ENCODE data around the gene SUMO4.

SUMO4 gene

DNA sequence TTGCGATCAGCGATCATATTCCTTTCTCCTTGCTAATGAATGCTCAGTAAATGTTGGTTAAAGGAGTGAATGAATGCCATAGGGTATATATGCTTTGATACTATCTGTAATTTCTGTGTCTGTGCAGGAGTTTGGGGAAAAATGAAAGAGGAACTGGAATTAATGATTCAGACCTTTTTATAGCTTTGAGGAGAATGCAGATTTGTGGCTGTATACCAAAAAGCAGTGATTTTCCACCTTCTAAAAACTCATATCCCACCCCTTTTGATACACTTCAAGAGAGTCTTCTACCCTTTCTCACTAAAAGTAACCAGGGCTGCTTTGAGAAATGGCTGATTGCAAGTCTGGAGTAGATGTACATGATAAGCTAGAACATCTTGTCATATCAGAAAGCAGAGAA, 26.6 kb upstream of the SUMO4 start:
- DNase-seq (ENCODE audit: low read depth): no peak
- TF ChIP-seq, protein P1, sequence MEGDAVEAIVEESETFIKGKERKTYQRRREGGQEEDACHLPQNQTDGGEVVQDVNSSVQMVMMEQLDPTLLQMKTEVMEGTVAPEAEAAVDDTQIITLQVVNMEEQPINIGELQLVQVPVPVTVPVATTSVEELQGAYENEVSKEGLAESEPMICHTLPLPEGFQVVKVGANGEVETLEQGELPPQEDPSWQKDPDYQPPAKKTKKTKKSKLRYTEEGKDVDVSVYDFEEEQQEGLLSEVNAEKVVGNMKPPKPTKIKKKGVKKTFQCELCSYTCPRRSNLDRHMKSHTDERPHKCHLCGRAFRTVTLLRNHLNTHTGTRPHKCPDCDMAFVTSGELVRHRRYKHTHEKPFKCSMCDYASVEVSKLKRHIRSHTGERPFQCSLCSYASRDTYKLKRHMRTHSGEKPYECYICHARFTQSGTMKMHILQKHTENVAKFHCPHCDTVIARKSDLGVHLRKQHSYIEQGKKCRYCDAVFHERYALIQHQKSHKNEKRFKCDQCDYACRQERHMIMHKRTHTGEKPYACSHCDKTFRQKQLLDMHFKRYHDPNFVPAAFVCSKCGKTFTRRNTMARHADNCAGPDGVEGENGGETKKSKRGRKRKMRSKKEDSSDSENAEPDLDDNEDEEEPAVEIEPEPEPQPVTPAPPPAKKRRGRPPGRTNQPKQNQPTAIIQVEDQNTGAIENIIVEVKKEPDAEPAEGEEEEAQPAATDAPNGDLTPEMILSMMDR (conservative IDR thresholded peaks at IDR 0.05; ENCODE audit: low read depth, low read length): no peak
- no peak overlapping the region for H3K4me3 ChIP-seq (ENCODE audit: low read length)

DNA sequence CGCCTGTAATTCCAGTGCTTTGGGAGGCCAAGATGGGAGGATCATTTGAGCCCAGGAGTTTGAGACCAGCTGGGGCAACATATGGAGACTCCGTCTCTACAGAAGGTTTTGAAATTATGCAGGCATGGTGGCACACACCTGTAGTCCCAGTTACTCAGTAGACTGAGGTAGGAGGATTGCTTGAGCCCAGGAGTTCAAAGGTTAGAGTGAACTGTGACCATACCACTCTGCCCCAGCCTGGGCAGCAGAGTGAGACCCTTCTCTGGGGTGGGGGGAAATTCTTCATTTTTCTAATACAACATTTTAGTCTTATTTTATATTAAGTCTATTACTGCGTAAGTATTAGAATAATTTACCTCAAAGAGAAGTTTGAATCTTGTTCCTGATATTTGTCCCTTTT, 20.1 kb upstream of the SUMO4 start:
- no peak for DNase-seq (ENCODE audit: low read depth)
- TF ChIP-seq, protein P1 (conservative IDR thresholded peaks at IDR 0.05; ENCODE audit: low read depth, low read length): no peak
- H3K4me3 ChIP-seq (ENCODE audit: low read length): no peak overlapping the region

DNA sequence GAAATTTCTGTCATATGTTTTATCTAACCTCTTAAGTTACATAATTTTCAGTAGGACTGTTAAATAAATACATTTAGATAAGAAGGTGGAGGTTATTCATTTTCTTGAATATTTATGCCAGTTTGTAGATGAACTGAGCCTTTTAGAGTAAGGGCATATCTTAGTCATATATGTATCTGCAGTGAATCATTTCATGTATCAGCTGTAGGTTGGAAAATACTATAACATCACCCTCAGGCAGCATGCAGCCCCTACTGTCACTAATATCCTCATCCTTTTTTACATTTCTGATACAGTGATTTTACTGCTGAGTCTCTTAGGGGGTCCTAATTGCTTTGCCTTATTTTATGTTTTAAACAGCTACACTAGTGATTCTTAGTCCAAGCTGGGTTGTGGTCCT, 19.5 kb upstream of the SUMO4 start:
- no peak overlapping the region for H3K4me3 ChIP-seq (ENCODE audit: low read length)
- TF ChIP-seq, protein P1 (conservative IDR thresholded peaks at IDR 0.05; ENCODE audit: low read depth, low read length): no peak
- DNase-seq (ENCODE audit: low read depth): no peak

DNA sequence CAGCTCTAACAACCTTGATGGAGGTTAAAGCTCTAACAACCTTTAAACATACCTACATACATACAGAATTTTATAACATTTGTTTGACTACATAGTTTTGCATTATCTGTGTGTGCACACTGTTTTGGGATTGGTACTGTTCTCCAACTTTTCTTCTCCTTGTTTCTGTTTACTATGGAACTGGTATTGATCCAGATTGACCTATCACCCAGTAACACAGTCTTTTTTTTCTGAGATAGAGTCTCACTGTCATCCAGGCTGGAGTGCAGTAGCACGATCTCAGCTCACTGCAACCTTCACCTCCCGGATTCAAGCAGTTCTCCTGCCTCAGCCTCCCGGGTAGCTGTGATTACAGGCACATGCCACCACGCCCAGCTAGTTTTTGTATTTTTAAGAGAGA, 16.7 kb upstream of the SUMO4 start:
- TF ChIP-seq, protein P1 (conservative IDR thresholded peaks at IDR 0.05; ENCODE audit: low read depth, low read length): no peak
- no peak for DNase-seq (ENCODE audit: low read depth)
- H3K4me3 ChIP-seq (ENCODE audit: low read length): no peak overlapping the region

DNA sequence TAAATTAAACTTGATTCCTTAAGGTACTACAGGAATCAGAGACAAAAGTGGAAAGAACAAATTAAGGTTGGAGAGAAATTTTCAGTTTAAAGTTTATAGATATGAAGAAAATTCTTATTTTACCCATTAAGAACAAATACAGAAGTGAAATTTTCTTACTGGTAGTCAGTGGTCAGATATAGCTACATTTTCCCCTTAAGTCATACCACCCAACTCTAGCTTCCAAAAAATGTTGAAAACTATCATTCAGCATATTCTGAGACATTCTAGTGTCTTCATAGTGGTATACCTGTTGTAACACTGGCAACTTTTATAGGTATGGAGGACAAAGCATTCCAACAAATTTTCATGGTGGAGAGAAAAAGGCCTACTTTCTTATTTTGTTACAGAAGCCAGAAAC, 15.6 kb upstream of the SUMO4 start:
- no peak overlapping the region for H3K4me3 ChIP-seq (ENCODE audit: low read length)
- DNase-seq (ENCODE audit: low read depth): no peak
- TF ChIP-seq, protein P1 (conservative IDR thresholded peaks at IDR 0.05; ENCODE audit: low read depth, low read length): no peak

DNA sequence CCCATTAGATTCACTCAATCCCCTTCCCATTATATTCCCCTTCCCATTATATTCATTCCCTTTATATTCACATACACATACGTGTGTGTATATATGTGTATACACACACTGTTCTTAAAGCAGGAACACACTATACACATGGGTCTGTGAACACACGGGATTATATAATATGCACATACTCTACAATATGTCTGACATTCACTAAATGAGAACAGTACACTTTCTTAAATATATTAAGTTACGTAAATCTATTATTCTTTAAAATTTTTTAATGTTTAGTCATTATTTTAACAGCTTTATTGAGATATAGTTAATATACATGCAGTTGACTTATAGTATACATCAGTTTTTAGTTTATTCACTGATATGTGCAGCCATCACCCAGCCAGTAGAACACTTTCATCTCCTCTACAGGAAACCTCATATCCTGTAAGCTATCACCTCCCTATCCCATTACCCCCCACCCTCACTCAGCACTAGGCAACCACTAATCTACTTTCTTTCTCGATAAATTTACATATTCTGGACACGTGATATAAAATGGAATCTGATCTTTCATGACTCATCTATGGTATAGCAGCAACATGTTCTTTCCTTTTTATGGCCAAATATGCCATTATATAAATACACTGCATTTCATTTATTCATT, 13.9 kb upstream of the SUMO4 start:
- no peak for DNase-seq (ENCODE audit: low read depth)
- H3K4me3 ChIP-seq (ENCODE audit: low read length): no peak overlapping the region
- TF ChIP-seq, protein P1 (conservative IDR thresholded peaks at IDR 0.05; ENCODE audit: low read depth, low read length): no peak

DNA sequence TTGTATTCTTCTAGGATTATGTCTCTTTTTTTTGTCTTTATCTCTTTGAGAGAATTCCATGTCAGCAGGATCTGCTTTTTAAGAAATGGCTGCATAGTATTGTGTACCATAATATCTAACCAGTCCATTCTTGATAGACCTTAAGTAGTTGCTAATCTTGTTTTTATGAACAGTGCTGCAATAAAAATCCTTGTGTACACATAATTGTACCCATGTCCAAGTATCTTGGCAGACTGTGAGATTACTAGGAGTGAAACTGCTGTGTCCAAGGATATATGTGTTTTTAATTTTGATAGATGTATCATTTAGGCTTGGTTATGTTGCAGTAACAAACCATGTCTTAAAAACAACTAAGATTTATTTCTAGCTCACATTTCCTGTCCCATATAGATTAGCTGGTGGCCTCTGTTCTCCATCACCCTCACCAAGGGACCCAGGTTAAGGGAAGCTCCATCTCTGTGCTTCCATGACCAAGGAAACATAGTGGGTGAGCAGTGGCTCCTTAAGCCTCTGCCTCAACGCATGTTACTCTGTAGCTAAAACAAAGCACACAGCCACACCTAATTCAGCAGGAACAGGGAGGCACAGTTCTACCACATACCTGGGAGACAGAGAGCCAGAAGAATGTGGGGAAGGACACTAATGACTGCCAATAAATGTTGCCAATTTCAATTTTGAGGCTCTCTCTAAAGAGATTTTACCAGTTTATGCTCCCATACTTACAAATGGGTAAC, 12.1 kb upstream of the SUMO4 start:
- no peak overlapping the region for H3K4me3 ChIP-seq (ENCODE audit: low read length)
- no peak for DNase-seq (ENCODE audit: low read depth)
- TF ChIP-seq, protein P1 (conservative IDR thresholded peaks at IDR 0.05; ENCODE audit: low read depth, low read length): no peak
